SK-N-SH (cell line): ENCODE measurements around the gene NEK5.

Experiments
- EP300 ChIP-seq, 2 experiments: IDR thresholded peaks; 2 replicates each; pipeline versions ENCODE4 v1.4.0 to v1.6.1; 2012; ENCODE audit warnings: borderline replicate concordance in 1 of 2, low read depth in 1 of 2, low read length in 1 of 2
- EZH2phosphoT487 ChIP-seq: fragments of 200-600 bp; sonication (generic); IDR thresholded peaks from 2 replicates; pipeline ENCODE4 v1.6.1; 2017; ENCODE audit warnings: low read depth, mixed run types, mild to moderate bottlenecking, antibody characterized with exemption, moderate library complexity, borderline replicate concordance
- NFIC ChIP-seq: IDR thresholded peaks from 2 replicates; pipeline ENCODE4 v1.4.0; 2012; ENCODE audit warnings: borderline replicate concordance
- NRF1 ChIP-seq: IDR thresholded peaks from 2 replicates; pipeline ENCODE4 v1.6.1; 2012; ENCODE audit warnings: low read depth, mild to moderate bottlenecking, low read length
- POLR2AphosphoS5 ChIP-seq: IDR thresholded peaks from 2 replicates; pipeline ENCODE4 v1.6.1; 2012; ENCODE audit warnings: low read depth, low read length
- RAD21 ChIP-seq: IDR thresholded peaks from 2 replicates; pipeline ENCODE4 v1.6.1; 2012; ENCODE audit warnings: mild to moderate bottlenecking, low read length
- RCOR1 ChIP-seq: fragments of 150-350 bp; IDR thresholded peaks from 2 replicates; pipeline ENCODE4 v1.6.1; 2017; ENCODE audit warnings: antibody characterized with exemption, low read length
- RFX5 ChIP-seq: IDR thresholded peaks from 2 replicates; pipeline ENCODE4 v1.6.1; 2012; ENCODE audit warnings: mild to moderate bottlenecking, improper control_type of control experiment, low read length
- TAF1 ChIP-seq: IDR thresholded peaks from 2 replicates; pipeline ENCODE4 v1.6.1; 2012; ENCODE audit warnings: low read depth, mild to moderate bottlenecking, low read length, moderate library complexity, borderline replicate concordance
- YY1 ChIP-seq: IDR thresholded peaks from 2 replicates; pipeline ENCODE4 v1.4.0; 2012; ENCODE audit warnings: low read depth, mild to moderate bottlenecking
- TF ChIP-seq, protein P1 (sequence below): fragments of 200-600 bp; sonication (generic); IDR thresholded peaks from 2 replicates; pipeline ENCODE4 v1.6.1; 2017; ENCODE audit warnings: antibody characterized with exemption, mild to moderate bottlenecking, moderate library complexity
- TF ChIP-seq, protein P2 (sequence below): fragments of 150-350 bp; IDR thresholded peaks from 2 replicates; pipeline ENCODE4 v1.6.1; 2017; ENCODE audit warnings: antibody characterized with exemption, low read length, low read depth, borderline replicate concordance
- TF ChIP-seq, protein P3 (sequence below): IDR thresholded peaks from 2 replicates; pipeline ENCODE4 v1.6.1; 2012; ENCODE audit warnings: mild to moderate bottlenecking, low read depth, low read length, moderate library complexity
- TF ChIP-seq, protein P4 (sequence below): IDR thresholded peaks from 2 replicates; pipeline ENCODE4 v1.4.0; 2012; ENCODE audit warnings: low read depth, borderline replicate concordance

DNA sequence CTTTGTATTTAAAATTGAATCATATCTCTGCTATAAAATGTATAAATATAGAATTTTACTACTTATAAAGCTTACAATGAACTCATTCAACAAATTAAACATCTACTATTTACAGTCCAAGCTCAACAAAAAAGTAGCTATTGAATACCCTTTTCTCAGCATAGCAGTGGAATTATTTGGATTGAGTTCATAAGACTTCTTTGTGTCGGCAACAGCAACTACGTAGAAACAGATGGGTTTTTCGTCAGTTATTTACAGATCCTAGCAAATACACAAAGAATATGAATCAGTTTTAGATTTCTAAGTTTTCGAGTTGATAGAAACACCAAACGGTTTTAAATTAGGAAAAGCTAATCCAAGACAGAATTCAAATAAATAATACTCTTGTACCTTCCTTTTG, 41.0 kb upstream of the NEK5 start:
- TF ChIP-seq EZH2phosphoT487 (no peak), POLR2AphosphoS5 (no peak), YY1 (no peak), EP300 (IDR thresholded peaks at IDR 0.05; ENCODE audit: borderline replicate concordance in 1 of 2, low read depth in 1 of 2, low read length in 1 of 2) (no peak), RAD21 (no peak), TAF1 (no peak), NRF1 (no peak), RCOR1 (no peak), RFX5 (no peak), NFIC (no peak)
- TF ChIP-seq, protein P1, sequence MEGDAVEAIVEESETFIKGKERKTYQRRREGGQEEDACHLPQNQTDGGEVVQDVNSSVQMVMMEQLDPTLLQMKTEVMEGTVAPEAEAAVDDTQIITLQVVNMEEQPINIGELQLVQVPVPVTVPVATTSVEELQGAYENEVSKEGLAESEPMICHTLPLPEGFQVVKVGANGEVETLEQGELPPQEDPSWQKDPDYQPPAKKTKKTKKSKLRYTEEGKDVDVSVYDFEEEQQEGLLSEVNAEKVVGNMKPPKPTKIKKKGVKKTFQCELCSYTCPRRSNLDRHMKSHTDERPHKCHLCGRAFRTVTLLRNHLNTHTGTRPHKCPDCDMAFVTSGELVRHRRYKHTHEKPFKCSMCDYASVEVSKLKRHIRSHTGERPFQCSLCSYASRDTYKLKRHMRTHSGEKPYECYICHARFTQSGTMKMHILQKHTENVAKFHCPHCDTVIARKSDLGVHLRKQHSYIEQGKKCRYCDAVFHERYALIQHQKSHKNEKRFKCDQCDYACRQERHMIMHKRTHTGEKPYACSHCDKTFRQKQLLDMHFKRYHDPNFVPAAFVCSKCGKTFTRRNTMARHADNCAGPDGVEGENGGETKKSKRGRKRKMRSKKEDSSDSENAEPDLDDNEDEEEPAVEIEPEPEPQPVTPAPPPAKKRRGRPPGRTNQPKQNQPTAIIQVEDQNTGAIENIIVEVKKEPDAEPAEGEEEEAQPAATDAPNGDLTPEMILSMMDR = no peak
- TF ChIP-seq, protein P2, sequence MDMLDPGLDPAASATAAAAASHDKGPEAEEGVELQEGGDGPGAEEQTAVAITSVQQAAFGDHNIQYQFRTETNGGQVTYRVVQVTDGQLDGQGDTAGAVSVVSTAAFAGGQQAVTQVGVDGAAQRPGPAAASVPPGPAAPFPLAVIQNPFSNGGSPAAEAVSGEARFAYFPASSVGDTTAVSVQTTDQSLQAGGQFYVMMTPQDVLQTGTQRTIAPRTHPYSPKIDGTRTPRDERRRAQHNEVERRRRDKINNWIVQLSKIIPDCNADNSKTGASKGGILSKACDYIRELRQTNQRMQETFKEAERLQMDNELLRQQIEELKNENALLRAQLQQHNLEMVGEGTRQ = no peak
- TF ChIP-seq, protein P3, sequence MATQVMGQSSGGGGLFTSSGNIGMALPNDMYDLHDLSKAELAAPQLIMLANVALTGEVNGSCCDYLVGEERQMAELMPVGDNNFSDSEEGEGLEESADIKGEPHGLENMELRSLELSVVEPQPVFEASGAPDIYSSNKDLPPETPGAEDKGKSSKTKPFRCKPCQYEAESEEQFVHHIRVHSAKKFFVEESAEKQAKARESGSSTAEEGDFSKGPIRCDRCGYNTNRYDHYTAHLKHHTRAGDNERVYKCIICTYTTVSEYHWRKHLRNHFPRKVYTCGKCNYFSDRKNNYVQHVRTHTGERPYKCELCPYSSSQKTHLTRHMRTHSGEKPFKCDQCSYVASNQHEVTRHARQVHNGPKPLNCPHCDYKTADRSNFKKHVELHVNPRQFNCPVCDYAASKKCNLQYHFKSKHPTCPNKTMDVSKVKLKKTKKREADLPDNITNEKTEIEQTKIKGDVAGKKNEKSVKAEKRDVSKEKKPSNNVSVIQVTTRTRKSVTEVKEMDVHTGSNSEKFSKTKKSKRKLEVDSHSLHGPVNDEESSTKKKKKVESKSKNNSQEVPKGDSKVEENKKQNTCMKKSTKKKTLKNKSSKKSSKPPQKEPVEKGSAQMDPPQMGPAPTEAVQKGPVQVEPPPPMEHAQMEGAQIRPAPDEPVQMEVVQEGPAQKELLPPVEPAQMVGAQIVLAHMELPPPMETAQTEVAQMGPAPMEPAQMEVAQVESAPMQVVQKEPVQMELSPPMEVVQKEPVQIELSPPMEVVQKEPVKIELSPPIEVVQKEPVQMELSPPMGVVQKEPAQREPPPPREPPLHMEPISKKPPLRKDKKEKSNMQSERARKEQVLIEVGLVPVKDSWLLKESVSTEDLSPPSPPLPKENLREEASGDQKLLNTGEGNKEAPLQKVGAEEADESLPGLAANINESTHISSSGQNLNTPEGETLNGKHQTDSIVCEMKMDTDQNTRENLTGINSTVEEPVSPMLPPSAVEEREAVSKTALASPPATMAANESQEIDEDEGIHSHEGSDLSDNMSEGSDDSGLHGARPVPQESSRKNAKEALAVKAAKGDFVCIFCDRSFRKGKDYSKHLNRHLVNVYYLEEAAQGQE = no peak
- TF ChIP-seq, protein P4, sequence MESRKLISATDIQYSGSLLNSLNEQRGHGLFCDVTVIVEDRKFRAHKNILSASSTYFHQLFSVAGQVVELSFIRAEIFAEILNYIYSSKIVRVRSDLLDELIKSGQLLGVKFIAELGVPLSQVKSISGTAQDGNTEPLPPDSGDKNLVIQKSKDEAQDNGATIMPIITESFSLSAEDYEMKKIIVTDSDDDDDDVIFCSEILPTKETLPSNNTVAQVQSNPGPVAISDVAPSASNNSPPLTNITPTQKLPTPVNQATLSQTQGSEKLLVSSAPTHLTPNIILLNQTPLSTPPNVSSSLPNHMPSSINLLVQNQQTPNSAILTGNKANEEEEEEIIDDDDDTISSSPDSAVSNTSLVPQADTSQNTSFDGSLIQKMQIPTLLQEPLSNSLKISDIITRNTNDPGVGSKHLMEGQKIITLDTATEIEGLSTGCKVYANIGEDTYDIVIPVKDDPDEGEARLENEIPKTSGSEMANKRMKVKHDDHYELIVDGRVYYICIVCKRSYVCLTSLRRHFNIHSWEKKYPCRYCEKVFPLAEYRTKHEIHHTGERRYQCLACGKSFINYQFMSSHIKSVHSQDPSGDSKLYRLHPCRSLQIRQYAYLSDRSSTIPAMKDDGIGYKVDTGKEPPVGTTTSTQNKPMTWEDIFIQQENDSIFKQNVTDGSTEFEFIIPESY = no peak
